ENCODE data around the gene OSBPL1A. TPM values are rescaled to one million over a fixed set of nuclear protein-coding genes. Genes with fewer than 3 reads are reported as not detected.

The OSBPL1A gene
- total RNA-seq, 2 donors from 2014 or later = 29.7 to 36.9 TPM

GRCh38 chr18:24244698-24245097, 152.9 kb downstream of the OSBPL1A start:
- Mint-ChIP-seq H3K9me3 (no peaks in the 10 kb centered on the region), H3K4me3 (no peak overlapping the region), H3K4me1 (no peaks in the 10 kb centered on the region), H3K27me3 (ENCODE audit: insufficient read depth) (no peaks in the 10 kb centered on the region), H3K36me3 (ENCODE audit: low read depth) (no peaks in the 10 kb centered on the region), H3K27ac (no peak overlapping the region)
- Histone ChIP-seq H3K4me1 (ENCODE audit: control insufficient read depth, insufficient read depth, low read length) (no peaks in the 10 kb centered on the region), H3K9ac (ENCODE audit: extremely low read depth, low read length, poor library complexity, severe bottlenecking) (no peak overlapping the region), H3K27ac (ENCODE audit: low read depth, low read length) (no peak overlapping the region), H3K9me3 (ENCODE audit: control insufficient read depth, low read length) (no peaks in the 10 kb centered on the region), H3K36me3 (ENCODE audit: control insufficient read depth, insufficient read depth, low read length) (no peaks in the 10 kb centered on the region), H3K4me3 (ENCODE audit: low read length) (no peak overlapping the region), H3K27me3 (ENCODE audit: control insufficient read depth, insufficient read depth, low read length, poor library complexity, severe bottlenecking) (no peaks in the 10 kb centered on the region)
- no peak for TF ChIP-seq CTCF (conservative IDR thresholded peaks at IDR 0.05)
- 97% methylated on average over 5 of the region's 5 CpGs; no CpG with 5 or more reads in 1 of the 2 experiments for WGBS, 2 experiments (ENCODE audit: insufficient coverage in 1 of 2, insufficient read length in 1 of 2)
- DNase-seq = no peak

- Mint-ChIP-seq H3K36me3 (ENCODE audit: low read depth) (no peaks in the 10 kb centered on the region), H3K9me3 (no peaks in the 10 kb centered on the region), H3K4me3 (no peak overlapping the region), H3K27me3 (ENCODE audit: insufficient read depth) (no peaks in the 10 kb centered on the region), H3K27ac (no peak overlapping the region), H3K4me1 (no peaks in the 10 kb centered on the region)
- Histone ChIP-seq H3K36me3 (ENCODE audit: control insufficient read depth, insufficient read depth, low read length) (no peaks in the 10 kb centered on the region), H3K4me3 (ENCODE audit: low read length) (no peak overlapping the region), H3K4me1 (ENCODE audit: control insufficient read depth, insufficient read depth, low read length) (no peaks in the 10 kb centered on the region), H3K27me3 (ENCODE audit: control insufficient read depth, insufficient read depth, low read length, poor library complexity, severe bottlenecking) (no peaks in the 10 kb centered on the region), H3K27ac (ENCODE audit: low read depth, low read length) (no peak overlapping the region), H3K9me3 (ENCODE audit: control insufficient read depth, low read length) (no peaks in the 10 kb centered on the region), H3K9ac (ENCODE audit: extremely low read depth, low read length, poor library complexity, severe bottlenecking) (no peak overlapping the region)
- WGBS, 2 experiments (ENCODE audit: insufficient coverage in 1 of 2, insufficient read length in 1 of 2) = 86% methylated on average over 1 of the region's 1 CpG; no CpG with 5 or more reads in 1 of the 2 experiments
- TF ChIP-seq CTCF (conservative IDR thresholded peaks at IDR 0.05) = no peak
- DNase-seq = no peak
These were observed 153.9 kb downstream of the OSBPL1A start for GRCh38 chr18:24243677-24244076.

GRCh38 chr18:24239341-24239740, 158.3 kb downstream of the OSBPL1A start:
- H3K9me3 ChIP-seq (ENCODE audit: control insufficient read depth, low read length) = peaks cover 5% of the 10 kb centered on the region
- no peaks in the 10 kb centered on the region for H3K9me3 Mint-ChIP-seq
- no peak overlapping the region for H3K9ac ChIP-seq (ENCODE audit: extremely low read depth, low read length, poor library complexity, severe bottlenecking)
- H3K36me3 Mint-ChIP-seq (ENCODE audit: low read depth) = peaks cover 30% of the 10 kb centered on the region
- H3K27ac Mint-ChIP-seq = no peak overlapping the region
- H3K27me3 ChIP-seq (ENCODE audit: control insufficient read depth, insufficient read depth, low read length, poor library complexity, severe bottlenecking) = no peaks in the 10 kb centered on the region
- TF ChIP-seq CTCF (conservative IDR thresholded peaks at IDR 0.05) = no peak
- H3K27ac ChIP-seq (ENCODE audit: low read depth, low read length) = no peak overlapping the region
- H3K4me3 Mint-ChIP-seq = no peak overlapping the region
- H3K27me3 Mint-ChIP-seq (ENCODE audit: insufficient read depth) = no peaks in the 10 kb centered on the region
- H3K4me3 ChIP-seq (ENCODE audit: low read length) = no peak overlapping the region
- peaks cover 13% of the 10 kb centered on the region for H3K36me3 ChIP-seq (ENCODE audit: control insufficient read depth, insufficient read depth, low read length)
- peaks cover 5% of the 10 kb centered on the region for H3K4me1 Mint-ChIP-seq
- peaks cover under 1% of the 10 kb centered on the region for H3K4me1 ChIP-seq (ENCODE audit: control insufficient read depth, insufficient read depth, low read length)
- 91 to 100% methylated on average over 1 to 2 of the region's 2 CpGs for WGBS, 2 experiments (ENCODE audit: insufficient coverage in 1 of 2, insufficient read length in 1 of 2)
- no peak for DNase-seq
